Activated CD8-positive, alpha-beta memory T cell treated with anti-CD3 and anti-CD28 coated beads for 4 hours (primary cell): ENCODE measurements around the gene SLC16A2.

ENCODE experiments used
- DNase-seq, 2 donors: peaks; one replicate each; pipeline ENCODE4 v3.0.0-alpha.2; 2020; ENCODE audit warnings: low read depth in 2 of 2

SLC16A2 gene

GRCh38 chrX:74421036-74421739, at the start of gene SLC16A2:
Gene SLC16A2, plus strand, starts transcription at chrX:74421493. Its CDS starts 145 bp downstream, at chrX:74421638.
- DNase-seq = no peak

DNA sequence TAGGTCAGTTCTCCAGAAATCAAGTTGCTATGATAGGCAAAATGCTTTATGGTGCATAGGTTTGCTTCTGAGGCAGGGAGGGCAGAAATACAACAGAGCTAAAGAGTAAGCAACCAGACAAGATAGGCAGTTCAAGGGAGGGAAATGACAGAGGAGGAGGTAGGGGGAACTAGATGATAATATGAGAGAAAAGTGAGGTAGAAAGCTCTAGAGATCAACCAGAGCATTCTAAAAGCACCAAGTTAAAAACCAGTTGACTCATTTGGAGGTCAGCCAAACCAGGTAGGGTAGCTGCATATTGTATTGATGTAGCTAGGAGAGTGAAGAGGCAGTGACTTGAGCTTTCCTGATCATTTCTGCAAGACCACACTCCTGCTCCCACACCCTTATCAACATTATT, 49.0 kb upstream of the SLC16A2 start:
- no peak for DNase-seq

DNA sequence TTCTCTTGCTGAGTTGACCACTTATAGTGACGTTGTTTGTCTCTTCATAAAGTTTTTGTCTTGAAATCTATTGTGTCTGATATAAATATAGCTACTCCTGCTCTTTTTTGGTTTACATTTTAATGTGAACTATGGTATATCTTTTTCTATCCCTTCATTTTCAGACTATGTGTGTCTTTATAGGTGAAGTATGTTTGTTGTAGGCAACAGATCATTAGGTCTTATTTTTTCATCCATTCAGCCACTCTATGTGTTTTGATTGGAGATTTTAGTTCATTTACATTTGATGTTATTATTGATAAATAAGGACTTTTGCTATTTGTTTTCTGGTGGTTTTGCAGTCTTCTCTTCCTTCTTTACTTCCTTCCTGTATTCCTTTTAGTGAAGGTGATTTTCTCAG, 44.0 kb upstream of the SLC16A2 start:
- DNase-seq = no peak

DNA sequence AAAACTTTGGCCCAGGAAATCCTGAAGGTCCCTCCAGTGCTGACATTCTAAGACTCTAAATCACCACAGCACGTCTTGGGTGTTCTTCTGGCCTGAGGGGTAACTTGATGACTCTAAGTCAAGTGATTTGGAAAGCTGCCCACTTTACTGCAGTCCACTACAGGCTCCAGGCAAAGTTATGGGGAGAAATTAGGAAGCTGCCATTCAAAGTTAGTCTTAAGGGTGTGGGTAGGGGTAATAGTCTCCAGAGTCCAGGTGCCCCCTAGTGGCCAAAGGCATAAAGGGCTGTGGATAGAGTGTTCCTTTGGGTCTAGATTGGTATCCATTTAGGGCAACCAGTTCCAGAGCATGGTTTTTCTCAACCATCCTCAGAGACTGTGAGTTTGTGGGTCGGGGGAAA, 38.7 kb upstream of the SLC16A2 start:
- peak in 1 of 2 donors; percentile 17 for DNase-seq

- no peak for DNase-seq
Measured at GRCh38 chrX:74383611-74384010, 37.7 kb upstream of the SLC16A2 start.

DNA sequence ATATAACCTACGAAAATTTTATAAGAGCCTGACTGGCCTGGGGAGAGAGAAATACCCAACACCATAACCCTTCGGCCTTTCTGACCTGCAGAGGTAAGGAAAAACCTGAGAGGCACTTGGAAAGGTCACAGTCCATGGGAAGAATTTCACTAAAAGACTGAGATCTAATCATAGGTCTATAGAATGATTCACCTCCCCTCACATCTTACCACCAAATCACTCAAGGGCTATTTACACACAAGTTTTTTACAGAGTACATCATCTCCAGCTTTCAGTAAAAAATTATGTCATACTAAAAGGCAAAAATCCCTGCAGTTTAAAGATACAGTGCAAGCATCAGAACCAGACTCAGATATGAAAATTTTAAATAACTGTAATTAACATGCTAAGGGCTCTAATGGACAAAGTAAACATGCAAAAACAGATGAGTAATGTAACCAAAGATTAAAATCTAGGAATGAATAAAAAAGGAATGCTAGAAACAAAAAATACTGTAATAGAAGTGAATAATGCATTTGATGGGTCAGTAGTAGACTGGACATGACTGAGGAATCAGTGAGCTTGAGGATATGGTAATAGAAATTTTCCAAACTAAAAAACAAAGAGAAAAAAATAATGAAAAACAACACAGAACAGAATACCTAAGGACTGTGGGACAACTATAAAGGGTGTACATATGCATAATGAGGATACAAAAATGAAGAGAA, 32.1 kb upstream of the SLC16A2 start:
- no peak for DNase-seq

DNA sequence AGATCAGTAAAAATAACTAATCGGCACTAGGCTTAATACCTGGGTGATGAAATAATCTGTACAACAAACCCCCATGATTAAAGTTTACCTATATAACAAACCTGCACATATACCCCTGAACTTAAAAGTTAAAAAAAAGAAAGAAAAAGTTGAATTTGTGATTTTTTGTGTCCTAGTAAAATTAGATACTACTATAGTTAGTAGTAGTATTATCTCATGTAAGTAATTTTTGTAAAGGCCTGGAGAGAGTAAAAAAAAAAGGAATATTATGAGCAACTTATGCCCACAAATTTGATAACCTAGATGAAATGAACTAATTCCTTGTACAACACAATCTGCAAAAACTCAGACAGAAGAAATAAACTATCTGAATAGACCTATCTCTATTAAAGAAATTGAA, 25.7 kb upstream of the SLC16A2 start:
- no peak for DNase-seq

- no peak for DNase-seq
Measured at GRCh38 chrX:74405973-74406489, 15.3 kb upstream of the SLC16A2 start.

GRCh38 chrX:74408304-74408703, 13.0 kb upstream of the SLC16A2 start:
- DNase-seq = no peak

DNA sequence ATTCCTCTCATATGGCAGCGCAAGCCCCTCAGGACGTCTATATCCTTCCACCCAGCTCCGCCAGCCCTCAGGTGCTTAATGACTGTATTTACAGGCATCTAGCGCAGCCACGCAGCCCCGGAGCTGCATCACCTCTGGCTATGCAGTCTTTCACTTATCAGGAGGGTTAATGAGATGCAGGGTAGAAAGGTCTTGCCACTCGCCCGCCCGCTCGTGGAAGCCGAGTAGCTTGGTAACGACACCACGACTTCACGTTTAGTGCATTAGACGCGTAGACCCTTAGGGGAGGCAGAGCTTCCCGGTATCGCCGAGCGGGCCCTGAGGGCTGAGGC, 1.5 kb upstream of the SLC16A2 start:
- DNase-seq = no peak

DNA sequence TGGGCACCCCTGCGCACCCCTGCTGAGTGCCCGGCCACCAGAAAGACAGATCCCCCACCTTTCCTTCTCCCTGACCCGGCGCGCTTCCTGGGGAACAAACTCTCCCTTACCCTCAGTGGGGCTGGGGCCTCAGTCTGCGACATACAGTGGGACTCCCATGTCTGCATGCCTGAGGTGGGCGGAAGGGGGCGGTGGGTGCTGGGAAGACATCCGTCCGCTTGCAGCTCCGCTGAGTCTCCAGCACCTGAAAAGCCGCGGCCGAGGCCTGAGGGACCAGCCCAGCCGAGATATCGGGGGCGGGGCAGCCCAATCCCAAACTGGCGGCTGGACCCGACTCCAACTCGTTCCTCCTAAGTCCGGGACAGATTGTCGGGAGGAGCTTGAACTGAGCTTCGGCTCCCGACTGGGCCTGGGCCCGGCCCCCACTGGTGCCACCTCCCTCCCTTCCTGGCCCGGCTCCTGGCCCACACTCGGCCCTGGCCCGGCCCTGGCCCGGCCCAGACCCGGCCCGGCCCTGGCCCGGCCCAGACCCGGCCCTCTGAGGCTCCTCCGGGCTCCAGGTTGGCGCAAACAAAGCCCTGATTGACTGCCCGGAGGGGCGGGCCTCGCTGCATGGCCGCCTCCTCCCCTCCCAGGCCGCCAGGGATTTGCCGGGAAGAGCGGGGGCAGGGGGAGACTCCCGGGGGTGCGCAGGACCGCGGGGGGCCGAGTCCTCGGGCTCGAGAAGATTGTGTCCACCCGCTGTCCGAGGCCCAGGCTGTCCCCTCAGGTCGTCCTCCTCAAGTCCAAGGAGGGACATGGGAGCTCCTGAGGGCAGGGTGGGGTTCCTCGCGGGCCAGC, 877 bp upstream of the SLC16A2 start:
- no peak for DNase-seq

GRCh38 chrX:74421740-74422352, 553 bp downstream of the SLC16A2 start:
- DNase-seq = no peak

DNA sequence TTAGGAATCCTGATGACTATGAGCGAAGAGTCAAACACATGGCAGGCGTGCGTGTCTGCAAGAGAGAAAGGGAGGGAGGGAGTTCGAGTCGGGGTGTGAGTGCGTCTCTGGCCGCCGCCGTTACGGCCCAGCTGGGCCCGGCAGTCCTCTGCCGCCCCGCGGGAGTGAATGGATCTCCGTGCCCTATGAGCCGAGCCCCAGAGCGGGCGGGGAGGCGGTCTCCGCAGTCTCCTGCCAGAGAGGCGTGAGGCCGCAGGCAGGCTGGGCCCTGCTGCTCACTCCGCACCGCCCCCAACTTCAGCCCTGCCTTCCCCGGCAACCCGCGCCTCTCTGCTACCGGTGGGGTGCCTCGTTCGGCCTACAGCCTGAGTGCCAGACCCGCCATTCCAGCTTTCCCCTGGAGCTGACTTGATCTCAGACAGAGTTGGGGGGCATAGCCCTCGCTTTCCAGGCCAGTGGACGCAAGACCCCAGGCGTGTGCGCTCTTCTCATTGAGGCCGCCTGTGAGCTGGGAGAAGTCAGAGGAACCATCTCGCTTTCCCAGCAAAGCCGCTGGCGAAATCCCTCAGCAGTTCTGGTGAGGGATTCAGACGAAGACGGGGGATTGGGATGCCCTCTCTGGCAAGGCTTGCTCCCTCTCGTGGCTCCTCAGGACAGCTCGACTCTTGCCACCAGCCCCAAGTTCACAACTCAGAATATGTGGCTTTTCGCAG, 1.4 kb downstream of the SLC16A2 start:
- DNase-seq = no peak

GRCh38 chrX:74423289-74423998, 2.2 kb downstream of the SLC16A2 start:
- no peak for DNase-seq

DNA sequence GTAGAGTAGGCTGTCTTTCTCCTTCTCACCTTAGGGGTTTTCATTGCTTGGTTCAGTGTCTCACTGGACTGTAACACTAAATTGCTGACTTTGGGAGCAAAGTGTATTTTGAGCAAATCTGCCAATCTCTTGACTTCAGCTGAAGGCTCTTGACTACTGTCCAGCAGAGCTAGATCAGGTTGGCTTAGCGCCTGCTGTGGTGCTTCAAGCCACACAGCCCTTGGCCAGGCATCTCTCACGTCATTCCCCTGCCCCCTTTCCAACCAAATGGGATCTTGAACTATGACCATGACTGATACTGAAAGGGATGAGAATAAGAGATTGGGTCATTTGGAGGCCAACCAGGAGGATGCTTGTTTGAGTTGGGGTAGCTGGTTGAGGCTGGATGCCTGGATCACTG, 4.8 kb downstream of the SLC16A2 start:
- no peak for DNase-seq

DNA sequence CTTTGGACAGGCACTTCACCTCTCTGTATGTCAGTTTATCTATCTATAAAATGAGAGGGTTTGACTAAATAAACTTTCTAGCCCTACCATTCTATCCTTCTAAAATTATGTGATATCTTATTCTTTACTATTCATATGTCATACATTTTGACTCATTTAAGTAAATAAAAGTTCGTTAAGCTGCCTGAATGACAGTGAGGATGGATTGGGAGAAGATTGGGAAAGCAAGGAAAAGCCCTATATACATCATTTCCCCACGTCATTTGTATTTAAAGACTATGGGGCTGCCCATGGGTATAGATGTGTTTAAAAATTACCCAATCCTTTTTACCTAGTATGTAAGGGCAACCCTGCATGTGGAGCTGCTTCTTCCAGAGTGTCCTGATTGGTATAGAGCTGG, 5.3 kb downstream of the SLC16A2 start:
- DNase-seq = no peak

DNA sequence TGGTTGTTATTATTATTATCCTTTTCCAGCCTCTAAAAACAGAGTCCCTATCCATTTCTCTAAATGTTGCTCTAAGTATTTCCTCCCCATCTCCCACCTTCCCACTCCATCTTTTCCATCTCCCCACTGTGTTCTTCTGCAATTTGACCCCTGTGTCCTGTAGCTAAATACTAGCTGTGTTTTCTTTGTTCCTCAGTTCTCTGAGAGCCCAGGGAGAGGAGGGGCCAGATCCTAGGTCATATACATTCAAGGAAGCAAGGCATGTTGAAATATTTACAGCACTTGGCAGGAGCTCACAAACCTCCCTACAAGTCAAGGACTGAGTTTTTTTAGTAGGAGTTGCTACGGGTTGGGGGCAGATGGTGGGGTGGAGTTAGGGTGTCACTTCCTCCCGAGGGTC, 10.5 kb downstream of the SLC16A2 start:
- DNase-seq = no peak

- DNase-seq = no peak
Measured at GRCh38 chrX:74434336-74434735, 13.0 kb downstream of the SLC16A2 start.

DNA sequence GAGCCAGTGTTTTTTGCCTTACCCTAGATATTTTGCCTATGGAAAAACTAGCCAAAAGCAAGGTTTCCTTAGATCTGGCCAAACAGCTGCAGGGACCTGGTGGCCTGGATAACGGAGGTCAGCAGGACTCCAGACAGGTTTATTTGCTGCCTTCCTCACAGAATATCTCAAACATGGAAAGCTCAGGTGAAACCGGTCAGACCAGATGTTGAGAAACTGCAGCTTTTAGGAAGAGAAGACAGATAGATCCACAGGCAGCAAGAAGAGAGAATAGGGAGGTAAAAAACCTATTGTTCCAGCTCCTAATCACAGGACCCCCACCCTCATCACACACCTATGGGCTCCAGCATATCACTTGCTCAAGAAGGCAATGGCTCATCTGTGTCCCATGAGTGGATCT, 16.2 kb downstream of the SLC16A2 start:
- no peak for DNase-seq

DNA sequence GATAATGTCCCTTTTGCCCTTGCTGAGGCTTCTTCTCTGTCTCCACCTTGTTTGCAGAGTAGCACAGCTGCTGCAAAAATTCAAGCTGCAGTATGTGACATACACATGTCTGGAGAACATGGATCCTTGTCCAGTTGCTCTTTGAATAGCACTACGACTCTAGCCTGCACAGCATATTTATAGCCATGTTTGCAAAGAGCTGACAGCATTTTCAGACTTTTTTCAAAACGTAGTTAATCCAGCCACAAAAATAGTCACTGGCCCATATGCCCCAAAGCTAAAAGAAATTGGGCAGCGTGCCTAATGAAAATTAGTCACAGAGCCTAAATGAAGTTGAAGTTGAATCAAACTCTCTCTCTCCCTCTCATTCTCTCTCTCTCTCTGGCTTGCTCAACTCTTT, 17.5 kb downstream of the SLC16A2 start:
- no peak for DNase-seq

DNA sequence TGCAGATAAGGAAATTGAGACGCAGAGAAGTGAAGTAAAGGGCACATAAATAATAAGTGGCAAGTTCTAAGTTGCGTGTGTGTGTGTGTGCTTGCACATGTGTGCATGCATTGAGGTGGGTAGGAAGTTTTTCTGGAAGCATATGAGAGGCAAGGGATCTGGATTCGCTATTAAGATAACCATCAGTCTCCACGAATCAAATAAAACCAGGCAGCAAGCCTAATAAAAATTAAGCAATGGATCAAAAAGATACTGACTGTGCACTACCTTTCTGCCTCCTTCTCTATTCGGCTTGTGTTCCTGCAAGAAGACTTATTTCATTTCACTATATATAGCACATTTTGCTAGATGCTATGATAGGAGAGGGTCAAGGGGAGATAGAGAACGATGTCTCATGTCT, 23.8 kb downstream of the SLC16A2 start:
- DNase-seq = no peak
